Gastroesophageal sphincter (tissue), 3 donors: Measurements from ENCODE around the gene BABAM2.

Experiments used
- CTCF ChIP-seq, 4 experiments: fragments of 200-600 bp in 2 of 4; fragments of 450-650 bp in 2 of 4; sonication (generic) in 1 of 4; IDR thresholded peaks; one replicate each; pipeline ENCODE4 v1.5.1; 2017 to 2019; ENCODE audit warnings: antibody characterized with exemption in 4 of 4, mild to moderate bottlenecking in 2 of 4, moderate library complexity in 2 of 4
- EP300 ChIP-seq: sonication (generic); formaldehyde crosslinking; IDR thresholded peaks from one replicate; pipeline ENCODE4 v1.6.1; 2017; ENCODE audit warnings: antibody characterized with exemption, mild to moderate bottlenecking
- POLR2A ChIP-seq, 2 donors: fragments of 450-650 bp; IDR thresholded peaks; one replicate each; pipeline ENCODE4 v1.6.1; 2017; ENCODE audit warnings: antibody characterized with exemption in 2 of 2, mild to moderate bottlenecking in 2 of 2, moderate library complexity in 1 of 2
- POLR2AphosphoS5 ChIP-seq: sonication (generic); formaldehyde crosslinking; IDR thresholded peaks from one replicate; pipeline ENCODE4 v1.6.1; 2017; ENCODE audit warnings: antibody characterized with exemption

- no peak for TF ChIP-seq CTCF (IDR thresholded peaks at IDR 0.05)
- no peak for TF ChIP-seq POLR2AphosphoS5
- no peak for TF ChIP-seq EP300
- no peak for TF ChIP-seq POLR2A (IDR thresholded peaks at IDR 0.05)
Measured at GRCh38 chr2:28274911-28275685, 384.6 kb downstream of the BABAM2 start.
